Astrocyte of the hippocampus (primary cell): ENCODE data around the gene METAP1.
"Not testable (repeated sequence)": the region's sequence is repeated elsewhere in the genome, so short reads cannot be mapped to it uniquely, and the experiment has no call there.

Source experiments
- DNase-seq: peaks from one replicate; pipeline ENCODE4 v3.0.0; 2011; ENCODE audit warnings: low read depth, low spot score

The METAP1 gene

GRCh38 chr4:98995183-98996055 is at the start of gene METAP1:
METAP1 (plus strand) TSS chr4:98995721; CDS start chr4:98995754, 33 bp downstream.
- DNase-seq: peak; percentile 97

DNA sequence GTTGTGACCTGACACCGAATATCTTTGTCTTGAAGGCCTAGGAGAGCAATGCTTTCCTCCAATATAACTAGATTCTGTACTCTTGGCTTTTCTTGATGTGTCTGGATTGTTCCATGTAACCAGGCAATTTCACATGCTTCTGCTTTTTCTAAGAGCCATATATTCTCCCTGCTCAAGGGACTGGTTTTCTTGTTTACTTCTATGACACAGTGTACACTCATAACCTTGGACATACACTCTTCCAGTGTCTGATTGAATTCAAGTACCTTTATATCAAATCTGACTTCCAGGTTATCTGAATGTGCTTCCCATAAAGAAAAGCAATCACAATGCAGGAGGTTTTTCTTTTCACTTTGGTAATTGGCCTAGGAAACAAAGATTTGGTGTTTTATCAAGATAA is 49.2 kb upstream of the METAP1 start:
- DNase-seq: no peak

- no peak for DNase-seq
Measured at GRCh38 chr4:98950925-98951324, 44.6 kb upstream of the METAP1 start.

DNA sequence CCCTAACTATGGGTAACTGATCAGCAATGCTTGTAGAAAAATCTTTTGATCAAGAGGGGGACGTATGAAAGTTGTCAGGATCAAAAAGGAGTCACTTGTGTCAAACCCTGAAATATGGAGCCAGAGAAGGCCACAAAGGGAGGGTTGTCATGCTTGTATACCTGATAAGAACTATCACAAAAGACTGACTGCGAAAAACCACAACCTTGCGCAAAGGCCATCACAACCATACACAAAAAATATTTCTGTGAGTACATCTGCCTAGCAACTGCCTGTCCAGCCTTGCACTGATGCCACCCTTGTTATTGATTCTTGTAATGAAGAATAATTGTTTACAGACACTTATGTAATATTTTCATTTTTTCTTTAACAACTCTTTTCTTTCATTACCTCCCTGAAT is 43.8 kb upstream of the METAP1 start:
- no peak for DNase-seq

DNA sequence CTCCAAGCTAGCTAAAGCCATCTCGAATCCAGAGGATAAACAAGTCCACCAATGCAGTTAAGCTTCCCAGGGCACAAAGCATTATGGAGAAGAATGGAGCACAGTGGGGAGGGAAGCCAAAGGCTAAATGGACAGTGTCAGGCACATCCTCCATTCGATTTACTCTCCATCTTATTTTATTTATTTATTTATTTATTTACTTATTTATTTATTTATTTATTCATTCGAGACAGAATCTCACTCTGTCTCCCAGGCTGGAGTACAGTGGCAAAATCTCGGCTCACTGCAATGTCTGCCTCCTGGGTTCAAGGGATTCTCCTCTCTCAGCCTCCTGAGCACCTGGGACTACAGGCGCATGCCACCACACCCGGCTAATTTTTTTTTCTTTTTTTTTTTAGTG is 40.3 kb upstream of the METAP1 start:
- no peak for DNase-seq

DNA sequence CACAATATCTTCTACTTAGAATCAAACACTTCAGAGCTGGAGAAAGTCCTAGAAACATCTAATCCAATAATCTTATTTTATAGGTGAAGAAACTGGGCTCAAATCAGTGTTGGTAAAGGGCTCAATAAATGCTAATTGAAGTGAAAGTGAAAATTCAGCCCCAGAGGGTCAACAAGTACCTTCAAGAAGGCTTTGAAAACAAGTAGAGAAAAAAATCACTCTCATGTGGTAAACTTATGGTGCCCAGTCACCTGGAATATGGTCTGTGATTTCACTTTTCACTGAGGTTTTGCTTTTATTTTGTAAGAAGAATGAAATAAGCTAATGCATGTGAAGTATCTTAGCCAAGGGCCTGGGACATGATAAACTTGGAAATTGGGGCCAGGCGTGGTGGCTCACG is 37.5 kb upstream of the METAP1 start:
- DNase-seq: no peak

- DNase-seq: no peak
Measured at GRCh38 chr4:98959411-98959810, 36.1 kb upstream of the METAP1 start.

GRCh38 chr4:98961770-98962169 is 33.8 kb upstream of the METAP1 start:
- no peak for DNase-seq

DNA sequence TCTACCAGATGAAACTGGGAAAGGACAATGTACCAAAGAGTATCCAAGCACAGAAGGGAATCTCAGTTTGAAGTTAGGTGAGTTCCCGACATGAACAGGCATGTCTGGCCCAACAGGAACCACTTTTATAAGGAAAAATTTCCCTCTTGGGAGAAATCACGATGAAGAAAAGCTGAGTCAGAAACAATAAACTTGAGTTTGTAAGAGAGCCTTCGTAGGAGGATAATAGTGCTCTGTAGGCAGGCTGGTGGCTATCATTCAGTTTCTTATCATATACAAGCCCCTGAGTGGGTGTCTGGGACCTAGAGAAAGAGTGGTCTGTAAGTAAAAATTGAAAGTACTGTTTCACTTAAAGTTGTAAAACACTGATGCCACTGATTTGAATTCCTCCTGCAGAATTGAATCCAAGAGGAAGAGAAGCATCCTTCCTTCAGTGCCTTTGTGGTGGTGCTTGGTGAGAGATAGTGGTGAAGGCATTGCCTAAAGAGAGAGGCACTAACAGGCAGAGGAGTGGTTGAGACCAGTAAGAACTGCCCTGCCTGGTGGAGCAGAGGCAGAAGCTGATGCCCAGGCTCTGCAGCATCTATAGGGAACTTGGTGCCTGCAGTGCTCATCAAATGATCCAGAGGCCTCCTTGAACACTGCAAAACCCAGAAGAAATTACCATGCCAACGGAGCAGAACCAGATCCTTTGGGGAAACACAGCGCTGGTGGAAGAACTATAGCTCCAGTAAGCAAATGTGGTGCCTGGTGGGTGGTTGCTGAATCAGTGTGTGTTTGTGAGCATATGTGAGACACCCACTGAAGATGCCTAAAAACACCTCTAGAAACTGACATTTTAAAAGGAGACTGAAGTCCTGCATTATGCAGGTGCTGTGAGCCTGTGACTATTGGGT is 31.7 kb upstream of the METAP1 start:
- no peak for DNase-seq

DNA sequence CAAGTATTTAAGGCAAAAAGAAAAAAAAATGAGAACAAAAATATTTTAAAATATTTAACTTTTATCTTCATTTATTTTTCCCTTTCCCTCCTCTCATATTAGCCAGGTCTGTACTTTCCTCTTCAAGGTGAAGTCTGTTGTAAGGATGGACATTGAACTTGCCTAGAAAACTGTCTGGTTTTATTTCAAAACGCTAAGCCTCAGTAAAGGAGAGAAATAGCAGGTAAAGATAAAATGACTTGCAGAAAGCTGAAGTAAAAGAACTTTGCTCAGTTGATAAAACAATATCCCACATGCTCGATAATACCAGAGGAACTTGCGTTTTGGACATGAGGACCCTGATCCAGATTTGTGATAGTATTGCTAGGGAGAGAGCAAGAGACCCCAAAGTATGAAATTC is 28.6 kb upstream of the METAP1 start:
- no peak for DNase-seq

- DNase-seq: no peak
Measured at GRCh38 chr4:98967786-98968329, 27.7 kb upstream of the METAP1 start.

DNA sequence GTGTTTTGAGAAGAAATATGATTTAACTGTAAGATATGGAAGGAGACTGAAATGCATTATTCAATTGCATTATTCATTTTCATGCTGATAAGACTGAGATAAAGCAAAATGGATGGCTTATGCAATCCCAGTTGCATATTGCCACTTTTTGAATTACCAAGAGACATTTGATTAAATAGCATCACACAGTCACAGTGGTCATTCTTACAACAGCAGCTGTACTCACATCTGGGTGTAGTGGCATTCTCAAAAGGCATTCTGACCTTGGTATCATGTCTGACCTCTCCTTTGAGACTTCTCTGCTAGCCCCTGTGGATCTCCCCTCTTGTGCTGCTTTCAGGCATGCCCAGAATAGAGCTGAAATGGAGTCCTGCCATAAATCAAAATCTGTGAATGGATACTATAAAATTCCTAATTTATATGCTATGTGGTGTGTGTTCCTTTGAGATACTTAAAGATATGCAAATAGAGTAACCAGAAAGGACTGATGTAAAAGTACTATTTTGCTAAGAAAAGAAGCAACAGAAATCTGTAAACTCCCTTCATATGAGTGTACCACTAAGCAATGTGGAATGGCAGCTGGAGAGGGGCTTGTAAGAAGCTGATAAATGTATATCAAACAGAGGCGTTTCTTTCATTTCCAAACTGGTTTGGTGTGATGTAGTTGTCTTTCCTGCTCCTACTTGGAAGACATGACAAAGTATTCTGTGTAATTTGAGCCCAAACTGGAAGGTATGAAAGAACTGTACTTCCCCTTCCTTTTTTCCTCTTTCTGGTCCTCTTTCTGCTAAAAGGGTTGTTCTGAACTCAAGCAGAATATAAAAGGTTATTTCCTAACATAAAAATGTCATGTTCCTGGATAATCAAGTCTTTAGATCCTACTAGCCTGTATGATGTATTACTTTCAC is 25.4 kb upstream of the METAP1 start:
- DNase-seq: no peak

GRCh38 chr4:98976716-98977115 is 18.8 kb upstream of the METAP1 start:
- peak; percentile 32 for DNase-seq

DNA sequence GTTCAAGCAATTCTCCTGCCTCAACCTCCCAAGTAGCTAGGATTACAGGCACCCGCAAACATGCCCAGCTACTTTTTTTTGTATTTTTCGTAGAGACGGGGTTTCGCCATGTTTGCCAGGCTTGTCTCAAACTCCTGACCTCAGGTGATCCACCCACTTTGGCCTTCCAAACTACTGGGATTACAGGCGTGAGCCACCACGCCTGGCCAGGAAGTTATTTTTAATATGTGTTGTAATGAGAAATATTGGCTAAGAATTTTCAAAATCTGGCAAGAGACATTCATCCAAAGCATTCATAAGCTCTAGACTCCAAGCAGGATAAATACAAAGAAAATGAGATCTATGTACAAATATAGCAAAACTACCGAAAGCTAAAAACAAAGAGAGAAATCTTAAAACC is 18.0 kb upstream of the METAP1 start:
- no peak for DNase-seq

- no peak for DNase-seq
Measured at GRCh38 chr4:98987720-98988119, 7.8 kb upstream of the METAP1 start.

DNA sequence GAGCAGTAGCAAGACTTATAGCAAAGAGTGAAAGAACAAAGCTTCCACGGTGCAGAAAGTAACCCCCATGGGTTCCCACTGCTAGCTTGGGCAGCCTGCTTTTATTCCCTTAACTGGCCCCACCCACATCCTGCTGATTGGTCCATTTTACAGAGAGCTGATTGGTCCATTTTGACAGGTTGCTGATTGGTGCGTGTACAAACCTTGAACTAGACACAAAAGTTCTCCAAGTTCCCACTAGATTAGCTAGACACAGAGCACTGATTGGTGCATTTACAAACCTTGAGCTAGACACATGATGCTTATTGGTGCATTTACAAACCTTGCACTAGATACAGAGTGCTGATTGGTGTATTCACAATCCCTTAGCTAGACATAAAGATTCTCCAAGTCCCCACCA is 2.7 kb upstream of the METAP1 start:
- not testable (repeated sequence) for DNase-seq

DNA sequence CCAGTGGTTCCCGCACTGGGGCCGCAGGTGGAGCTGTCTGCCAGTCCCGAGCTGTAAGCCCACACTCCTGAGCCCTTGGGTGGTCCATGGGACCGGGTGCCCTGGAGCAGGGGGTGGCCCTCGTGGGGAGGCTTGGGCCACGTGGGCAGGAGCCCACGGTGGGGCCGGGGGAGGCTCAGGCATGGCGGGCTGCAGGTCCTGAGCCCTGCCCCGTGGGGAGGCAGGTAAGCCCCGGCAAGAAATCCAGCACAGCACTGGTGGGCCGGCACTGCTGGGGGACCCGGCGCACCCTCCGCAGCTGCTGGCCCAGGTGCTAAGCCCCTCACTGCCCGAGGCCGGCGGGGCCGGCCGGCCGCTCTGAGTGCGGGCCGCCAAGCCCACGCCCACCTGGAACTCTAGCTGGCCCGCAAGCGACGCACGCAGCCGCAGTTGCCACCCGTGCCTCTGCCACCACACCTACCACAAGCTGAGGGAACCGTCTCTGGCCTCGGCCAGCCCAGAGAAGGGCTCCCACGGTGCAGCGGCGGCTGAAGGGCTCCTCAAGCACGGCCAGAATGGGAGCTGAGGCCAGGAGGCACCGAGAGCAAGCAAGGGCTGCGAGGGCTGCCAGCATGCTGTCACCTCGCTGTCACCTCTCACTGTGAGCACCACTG is 2.0 kb upstream of the METAP1 start:
- DNase-seq: no peak

GRCh38 chr4:98994474-98995182 is 893 bp upstream of the METAP1 start:
- DNase-seq: no peak

- DNase-seq: peak; percentile 46
Measured at GRCh38 chr4:98996056-98996764, 689 bp downstream of the METAP1 start.

DNA sequence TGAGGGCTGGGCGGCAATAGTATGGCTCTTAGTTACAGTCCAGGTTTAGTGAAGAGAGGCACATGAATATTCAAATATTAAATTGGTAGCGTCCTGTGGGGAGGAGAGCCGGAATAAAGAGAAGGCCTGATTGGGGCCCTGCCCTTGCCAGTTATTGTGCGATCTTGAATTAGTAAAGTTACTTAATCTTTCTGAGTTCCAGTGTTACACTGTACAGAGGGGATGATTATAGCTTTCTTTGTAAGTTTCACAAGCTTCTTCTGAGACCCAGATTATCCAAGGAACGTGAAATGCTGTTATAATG is 1.2 kb downstream of the METAP1 start:
- DNase-seq: no peak
